ENCODE data around the gene RSBN1. TPM values are rescaled to one million over a fixed set of nuclear protein-coding genes. Genes with fewer than 3 reads are reported as not detected.

RSBN1 gene
- total and polyA plus RNA-seq, 9 of the 15 experiments (the other 6 are each of a cell fraction or from before 2014, with no cell fraction given): 4.5 to 24.3 (median 13.0) TPM

GRCh38 chr1:113779542-113779941, 32.7 kb downstream of the RSBN1 start (continued):
- no peak for TF ChIP-seq U2AF1 (optimal IDR thresholded peaks at IDR 0.05; ENCODE audit: low read depth, low read length)
- TF ChIP-seq, protein P1, sequence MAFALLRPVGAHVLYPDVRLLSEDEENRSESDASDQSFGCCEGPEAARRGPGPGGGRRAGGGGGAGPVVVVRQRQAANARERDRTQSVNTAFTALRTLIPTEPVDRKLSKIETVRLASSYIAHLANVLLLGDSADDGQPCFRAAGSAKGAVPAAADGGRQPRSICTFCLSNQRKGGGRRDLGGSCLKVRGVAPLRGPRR (CRISPR knock-in tag; IDR thresholded peaks at IDR 0.05): no peak

DNA sequence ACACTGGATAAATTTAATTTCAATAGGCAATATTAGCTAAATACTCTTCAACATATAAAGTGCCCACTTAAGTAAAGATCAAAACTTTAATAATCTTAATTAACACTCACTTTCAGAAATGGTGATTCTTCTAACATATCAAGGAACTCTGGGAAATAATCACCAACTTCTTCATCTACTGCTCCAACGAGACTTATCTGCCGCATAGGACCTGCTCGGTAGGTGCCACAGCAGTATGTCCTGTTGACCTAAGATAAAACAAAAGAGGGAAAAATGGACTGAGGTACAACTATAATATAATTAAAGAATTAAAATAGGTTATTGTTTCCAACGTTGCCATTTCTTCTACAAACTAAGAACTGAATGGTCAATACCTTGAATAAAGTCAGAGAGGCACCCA, 34.7 kb downstream of the RSBN1 start:
- H3K36me3 ChIP-seq (ENCODE audit: control insufficient read depth, insufficient read depth, low read length): peaks cover 26% of the 10 kb centered on the region; the same call in 2 of the 3 replicates
- POLR2A ChIA-PET: no interaction called here
- no peak overlapping the region for H2AFZ ChIP-seq (ENCODE audit: low read depth, low read length)
- BruUV-seq (replicated peaks): no TSS peak
- TF ChIP-seq CBFA2T3 (IDR thresholded peaks at IDR 0.05): 0 out of 2 replicates have a peak, but pooled peaks have one; percentile 27
- no peak for TF ChIP-seq NR2C1 (IDR thresholded peaks at IDR 0.05)
- TF ChIP-seq NR2C1 (tag; IDR thresholded peaks at IDR 0.05): no peak
- TF ChIP-seq TCF3 (CRISPR knock-in tag; IDR thresholded peaks at IDR 0.05): peak; percentile 17; the same call in 1 of the 2 replicates
- no peaks in the 10 kb centered on the region for H3K9me1 ChIP-seq (ENCODE audit: control insufficient read depth, insufficient read depth, low read length)
- H3K4me1 ChIP-seq (replicated peaks in 1 of 2; ENCODE audit: control insufficient read depth in 2 of 2, insufficient read depth in 2 of 2, low read length in 2 of 2): peaks cover 15 to 31% of the 10 kb centered on the region in 2 experiments
- H3K27ac ChIP-seq (ENCODE audit: extremely low read depth, low read depth, low read length): peak overlapping the region; percentile 13; the same call in 1 of the 3 replicates
- intact Hi-C loops (cut with micrococcal nuclease) (no loop called here), in situ Hi-C loops (cut with MboI) (no loop called here)
- FAIRE-seq (no peak), DNase-seq (ENCODE audit: extremely low read depth in 1 of 4, low spot score in 3 of 4) (no peak), ATAC-seq (no peak)
- CTCF ChIA-PET (ENCODE audit: low intra/inter-chr PET ratio): no interaction called here
- no peak overlapping the region for H3K4me3 ChIP-seq
- WGBS (ENCODE audit: insufficient coverage, low coverage, missing lambda C conversion rate): 53% methylated on average over 4 of the region's 4 CpGs
- no peak overlapping the region for H3K9ac ChIP-seq (ENCODE audit: insufficient read depth in 1 of 2, low read depth in 2 of 2, low read length in 2 of 2)
- no peak overlapping the region for H3K4me2 ChIP-seq (ENCODE audit: insufficient read depth, low read length)
- no peaks in the 10 kb centered on the region for H3K27me3 ChIP-seq (ENCODE audit: control insufficient read depth in 2 of 2, insufficient read depth in 2 of 2, low read length in 2 of 2)
- H4K20me1 ChIP-seq (replicated peaks; ENCODE audit: control insufficient read depth, insufficient read depth, low read length): peaks cover 17% of the 10 kb centered on the region; the same call in 1 of the 2 replicates
- H3K9me3 ChIP-seq (replicated peaks; ENCODE audit: control insufficient read depth, insufficient read depth, low read depth, low read length): no peaks in the 10 kb centered on the region
- H3K79me2 ChIP-seq (ENCODE audit: control insufficient read depth, insufficient read depth, low read length): peaks cover 61% of the 10 kb centered on the region
